ENCODE measurements around the gene GABBR1. TPM values are rescaled to one million over a fixed set of nuclear protein-coding genes. Genes with fewer than 3 reads are reported as not detected.
A peak's percentile ranks its signal among the peaks of the same experiment; 100 is the strongest.

The GABBR1 gene
- polyA plus RNA-seq, 1 donor from 2014 or later = 108 TPM

GRCh38 chr6:29653452-29654038 lies 20.6 kb upstream of the GABBR1 start:
- Histone ChIP-seq H4K20me1 (ENCODE audit: insufficient read depth) (no peaks in the 10 kb centered on the region), H3K9me3 (ENCODE audit: low read length) (no peaks in the 10 kb centered on the region), H2AFZ (ENCODE audit: low read depth, low read length) (no peak overlapping the region), H3K79me2 (replicated peaks; ENCODE audit: insufficient read depth, low read length) (no peaks in the 10 kb centered on the region), H3F3A (ENCODE audit: insufficient read depth, low read length, poor library complexity, severe bottlenecking) (no peaks in the 10 kb centered on the region), H3K36me3 (ENCODE audit: insufficient read depth, low read length) (no peaks in the 10 kb centered on the region), H3K9ac (ENCODE audit: low read length) (no peak overlapping the region), H3K4me2 (ENCODE audit: low read length) (no peak overlapping the region), H3K9me2 (ENCODE audit: insufficient read depth, low read length) (no peaks in the 10 kb centered on the region), H3K27me3 (ENCODE audit: insufficient read depth, low read depth, low read length) (no peaks in the 10 kb centered on the region), H3K27ac (ENCODE audit: low read length) (no peak overlapping the region), H3K4me3 (ENCODE audit: low read length) (no peak overlapping the region)
- TF ChIP-seq SMC3 (conservative IDR thresholded peaks at IDR 0.05; ENCODE audit: poor library complexity) (peak; percentile 63), RAD21 (conservative IDR thresholded peaks at IDR 0.05) (peak; percentile 63), TAF1 (IDR thresholded peaks at IDR 0.05; ENCODE audit: low read depth) (no peak), EP300 (conservative IDR thresholded peaks at IDR 0.05; ENCODE audit: poor library complexity, severe bottlenecking) (no peak)
- TF ChIP-seq, protein P1, sequence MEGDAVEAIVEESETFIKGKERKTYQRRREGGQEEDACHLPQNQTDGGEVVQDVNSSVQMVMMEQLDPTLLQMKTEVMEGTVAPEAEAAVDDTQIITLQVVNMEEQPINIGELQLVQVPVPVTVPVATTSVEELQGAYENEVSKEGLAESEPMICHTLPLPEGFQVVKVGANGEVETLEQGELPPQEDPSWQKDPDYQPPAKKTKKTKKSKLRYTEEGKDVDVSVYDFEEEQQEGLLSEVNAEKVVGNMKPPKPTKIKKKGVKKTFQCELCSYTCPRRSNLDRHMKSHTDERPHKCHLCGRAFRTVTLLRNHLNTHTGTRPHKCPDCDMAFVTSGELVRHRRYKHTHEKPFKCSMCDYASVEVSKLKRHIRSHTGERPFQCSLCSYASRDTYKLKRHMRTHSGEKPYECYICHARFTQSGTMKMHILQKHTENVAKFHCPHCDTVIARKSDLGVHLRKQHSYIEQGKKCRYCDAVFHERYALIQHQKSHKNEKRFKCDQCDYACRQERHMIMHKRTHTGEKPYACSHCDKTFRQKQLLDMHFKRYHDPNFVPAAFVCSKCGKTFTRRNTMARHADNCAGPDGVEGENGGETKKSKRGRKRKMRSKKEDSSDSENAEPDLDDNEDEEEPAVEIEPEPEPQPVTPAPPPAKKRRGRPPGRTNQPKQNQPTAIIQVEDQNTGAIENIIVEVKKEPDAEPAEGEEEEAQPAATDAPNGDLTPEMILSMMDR (IDR thresholded peaks at IDR 0.05; ENCODE audit: poor library complexity, severe bottlenecking) = peak; percentile 77

DNA sequence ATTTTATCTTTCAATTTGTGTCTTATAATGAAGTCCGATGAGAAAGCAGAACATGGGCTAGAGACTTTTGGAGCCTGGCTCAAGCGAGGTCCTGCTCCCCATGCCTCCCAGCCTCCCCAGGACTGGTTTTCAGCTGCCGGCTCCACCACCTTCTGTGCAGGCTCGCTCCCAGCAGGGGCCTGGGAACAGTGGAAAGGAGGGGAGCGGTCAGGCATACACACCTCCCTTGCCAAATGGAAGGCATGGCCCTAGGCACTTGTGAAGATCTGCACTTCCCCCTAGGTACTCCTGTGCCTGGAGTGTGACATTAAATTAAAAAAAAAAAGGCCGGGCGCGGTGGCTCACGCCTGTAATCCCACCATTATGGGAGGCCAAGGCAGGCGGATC lies 19.2 kb upstream of the GABBR1 start:
- Histone ChIP-seq H3K27ac (ENCODE audit: low read length) (no peak overlapping the region), H3K36me3 (ENCODE audit: insufficient read depth, low read length) (no peaks in the 10 kb centered on the region), H4K20me1 (ENCODE audit: insufficient read depth) (no peaks in the 10 kb centered on the region), H3K9me2 (ENCODE audit: insufficient read depth, low read length) (no peaks in the 10 kb centered on the region), H3K9me3 (ENCODE audit: low read length) (no peaks in the 10 kb centered on the region), H3F3A (ENCODE audit: insufficient read depth, low read length, poor library complexity, severe bottlenecking) (no peaks in the 10 kb centered on the region), H3K27me3 (ENCODE audit: insufficient read depth, low read depth, low read length) (no peaks in the 10 kb centered on the region), H3K9ac (ENCODE audit: low read length) (no peak overlapping the region), H3K79me2 (replicated peaks; ENCODE audit: insufficient read depth, low read length) (no peaks in the 10 kb centered on the region), H3K4me2 (ENCODE audit: low read length) (no peak overlapping the region), H3K4me3 (ENCODE audit: low read length) (no peak overlapping the region), H2AFZ (ENCODE audit: low read depth, low read length) (no peak overlapping the region)
- no peak for TF ChIP-seq EZH2 (IDR thresholded peaks at IDR 0.05; ENCODE audit: borderline replicate concordance, insufficient read depth, low read length, poor library complexity, severe bottlenecking)
- no peak for TF ChIP-seq REST (IDR thresholded peaks at IDR 0.05; ENCODE audit: borderline replicate concordance)
- TF ChIP-seq TAF1 (IDR thresholded peaks at IDR 0.05; ENCODE audit: low read depth) = no peak
